ENCODE results near the gene CEP44. TPM values are rescaled to one million over a fixed set of nuclear protein-coding genes. Genes with fewer than 3 reads are reported as not detected.

CEP44 gene, protein sequence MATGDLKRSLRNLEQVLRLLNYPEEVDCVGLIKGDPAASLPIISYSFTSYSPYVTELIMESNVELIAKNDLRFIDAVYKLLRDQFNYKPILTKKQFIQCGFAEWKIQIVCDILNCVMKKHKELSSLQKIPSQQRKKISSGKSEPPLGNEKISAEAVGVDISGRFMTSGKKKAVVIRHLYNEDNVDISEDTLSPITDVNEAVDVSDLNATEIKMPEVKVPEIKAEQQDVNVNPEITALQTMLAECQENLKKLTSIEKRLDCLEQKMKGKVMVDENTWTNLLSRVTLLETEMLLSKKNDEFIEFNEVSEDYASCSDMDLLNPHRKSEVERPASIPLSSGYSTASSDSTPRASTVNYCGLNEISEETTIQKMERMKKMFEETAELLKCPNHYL
- total RNA-seq (2021; ENCODE audit: unreplicated experiment) (11.5 TPM), Bru-seq, nascent RNA (percentile 71 among the genes with signal in this experiment), BruChase-seq, experiment 1, labeled RNA remaining after a 6-hour chase (percentile 69 among the genes with signal in this experiment), BruChase-seq, experiment 2, labeled RNA remaining after a 2-hour chase (percentile 81 among the genes with signal in this experiment)
- 2.4 and 3.5 TPM in 2 replicates for polyA plus RNA-seq (2012)
- long read RNA-seq, full-length matches to known transcripts, result 4 of 18 reads
- long read RNA-seq, partial matches to known transcripts, result 7 of 18 reads
- long read RNA-seq, other reads (novel, unspliced or antisense), result 7 of 18 reads

DNA sequence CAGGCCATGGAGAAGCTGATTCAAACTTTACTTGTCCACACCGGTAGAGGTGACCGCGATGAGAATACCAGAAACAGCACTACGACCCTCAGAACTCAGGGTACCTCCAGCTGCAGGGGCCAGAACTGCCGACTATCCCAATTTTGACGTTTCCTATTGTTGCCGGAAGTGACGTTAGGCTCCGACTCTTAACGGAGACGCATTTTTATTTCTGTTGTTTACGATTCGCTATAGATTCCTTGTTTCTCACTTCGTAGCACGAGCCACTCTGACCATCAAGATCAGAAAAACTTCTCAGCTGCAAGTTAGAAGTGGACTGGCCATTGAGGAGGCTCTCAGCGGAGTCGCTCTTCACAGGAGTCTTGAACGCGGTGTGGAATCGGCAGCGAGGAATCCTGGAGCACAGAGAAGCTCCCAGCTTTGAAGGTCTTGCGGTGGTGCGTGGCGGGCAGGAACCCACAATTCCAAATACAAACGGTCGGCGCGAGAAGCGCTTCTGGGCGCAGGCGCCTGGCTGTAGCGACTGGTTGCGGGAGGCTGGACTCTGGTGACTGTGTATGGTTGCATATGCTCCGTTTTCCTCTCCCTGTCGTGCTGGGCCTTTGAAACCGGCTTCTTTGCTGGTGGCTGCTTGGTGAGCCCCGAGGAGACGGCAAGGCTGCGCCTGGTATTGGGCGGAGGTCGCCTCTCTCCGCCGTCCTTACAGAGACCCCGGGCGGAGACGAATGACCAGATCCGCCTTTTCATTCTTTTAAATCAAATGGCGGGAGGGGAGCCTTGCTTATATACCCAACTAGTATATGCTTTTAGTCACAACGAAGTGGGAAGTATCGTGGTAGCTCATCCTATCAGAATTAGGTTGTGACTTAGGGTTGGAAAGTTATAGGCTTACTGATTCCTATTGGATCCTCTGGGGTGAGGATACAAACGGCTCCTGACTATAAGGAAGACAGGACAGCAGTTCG, at the start of gene CEP44, which contains the start of gene FBXO8:
Gene CEP44 (plus strand): TSS at position 405 of the 965 bp plus-strand sequence. CDS start 15,211 bp downstream, outside the sequence.
Gene FBXO8 (minus strand): TSS at position 161 of the 965 bp plus-strand sequence. CDS start 20,575 bp downstream, outside the sequence.
- Histone ChIP-seq H3K27me3 (ENCODE audit: insufficient read depth, low read length) (no peaks in the 10 kb centered on the region), H3K9me2 (ENCODE audit: insufficient read depth) (no peaks in the 10 kb centered on the region), H3K79me2 (ENCODE audit: insufficient read depth, low read length) (peaks cover 34% of the 10 kb centered on the region), H3K9me3 (ENCODE audit: control insufficient read depth in 1 of 2, insufficient read depth in 1 of 2, low read depth in 1 of 2, low read length in 2 of 2) (no peaks in the 10 kb centered on the region), H4K20me1 (ENCODE audit: insufficient read depth) (no peaks in the 10 kb centered on the region), H3K9ac (ENCODE audit: low read length) (peak within 1 kb of the TSS; percentile 88), H3K4me3 (replicated peaks in 1 of 2; ENCODE audit: low read depth in 1 of 2, low read length in 2 of 2) (peak within 1 kb of the TSS; percentile 82 to 91), H3K4me1 (ENCODE audit: control insufficient read depth in 1 of 2, insufficient read depth in 2 of 2, low read length in 2 of 2) (peaks cover 0 to 13% of the 10 kb centered on the region in 2 experiments; a peak in 2 of 4 replicates), H3K36me3 (ENCODE audit: control insufficient read depth in 1 of 2, insufficient read depth in 2 of 2, low read length in 2 of 2) (no peaks in the 10 kb centered on the region), H3K27ac (ENCODE audit: low read depth, low read length) (peak within 1 kb of the TSS; percentile 84), H2AFZ (ENCODE audit: low read depth, low read length, poor library complexity, severe bottlenecking) (peak within 1 kb of the TSS; percentile 92), H3K4me2 (ENCODE audit: low read length) (peak within 1 kb of the TSS; percentile 85)
- BruUV-seq (replicated peaks), result TSS peak; percentile 48
- ChIA-PET RAD21 (ENCODE audit: low non-redundant PET in 1 of 2, low total read pairs in 2 of 2, uncharacterized antibody in 2 of 2, unreplicated experiment in 2 of 2) (interaction anchor here in 1 of 2 experiments (1.2 kb wide), 1 partner anchor 74 kb away, joined by 3 read pairs; no protein-coding TSS in a partner anchor), CTCF (interaction anchor here (0.5 kb wide), 1 partner anchor 914 kb away, joined by 4 read pairs; no protein-coding TSS in a partner anchor), POLR2A (interaction anchor here (0.7 kb wide), 1 partner anchor 69 kb away, joined by 3 read pairs; no protein-coding TSS in a partner anchor)
- peak; percentile 74 for ATAC-seq
- peak; percentile 72 for DNase-seq (ENCODE audit: low read depth, low spot score)
- intact Hi-C loops (cut with micrococcal nuclease), result no loop called here
- TF ChIP-seq SP1 (IDR thresholded peaks at IDR 0.05; ENCODE audit: low read depth), result peak; percentile 21
- TF ChIP-seq, protein P1, sequence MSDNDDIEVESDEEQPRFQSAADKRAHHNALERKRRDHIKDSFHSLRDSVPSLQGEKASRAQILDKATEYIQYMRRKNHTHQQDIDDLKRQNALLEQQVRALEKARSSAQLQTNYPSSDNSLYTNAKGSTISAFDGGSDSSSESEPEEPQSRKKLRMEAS (IDR thresholded peaks at IDR 0.05), result peak; percentile 79
- TF ChIP-seq ELF1 (IDR thresholded peaks at IDR 0.05; ENCODE audit: borderline replicate concordance, low read depth), result peak; percentile 79
- TF ChIP-seq YY1 (IDR thresholded peaks at IDR 0.05; ENCODE audit: extremely low read depth, insufficient replicate concordance, low read depth, low read length), result peak; percentile 6
- peak; percentile 65 for TF ChIP-seq POLR2A (IDR thresholded peaks at IDR 0.05; ENCODE audit: borderline replicate concordance, extremely low read depth, insufficient read depth, insufficient read length)
- TF ChIP-seq, protein P2, sequence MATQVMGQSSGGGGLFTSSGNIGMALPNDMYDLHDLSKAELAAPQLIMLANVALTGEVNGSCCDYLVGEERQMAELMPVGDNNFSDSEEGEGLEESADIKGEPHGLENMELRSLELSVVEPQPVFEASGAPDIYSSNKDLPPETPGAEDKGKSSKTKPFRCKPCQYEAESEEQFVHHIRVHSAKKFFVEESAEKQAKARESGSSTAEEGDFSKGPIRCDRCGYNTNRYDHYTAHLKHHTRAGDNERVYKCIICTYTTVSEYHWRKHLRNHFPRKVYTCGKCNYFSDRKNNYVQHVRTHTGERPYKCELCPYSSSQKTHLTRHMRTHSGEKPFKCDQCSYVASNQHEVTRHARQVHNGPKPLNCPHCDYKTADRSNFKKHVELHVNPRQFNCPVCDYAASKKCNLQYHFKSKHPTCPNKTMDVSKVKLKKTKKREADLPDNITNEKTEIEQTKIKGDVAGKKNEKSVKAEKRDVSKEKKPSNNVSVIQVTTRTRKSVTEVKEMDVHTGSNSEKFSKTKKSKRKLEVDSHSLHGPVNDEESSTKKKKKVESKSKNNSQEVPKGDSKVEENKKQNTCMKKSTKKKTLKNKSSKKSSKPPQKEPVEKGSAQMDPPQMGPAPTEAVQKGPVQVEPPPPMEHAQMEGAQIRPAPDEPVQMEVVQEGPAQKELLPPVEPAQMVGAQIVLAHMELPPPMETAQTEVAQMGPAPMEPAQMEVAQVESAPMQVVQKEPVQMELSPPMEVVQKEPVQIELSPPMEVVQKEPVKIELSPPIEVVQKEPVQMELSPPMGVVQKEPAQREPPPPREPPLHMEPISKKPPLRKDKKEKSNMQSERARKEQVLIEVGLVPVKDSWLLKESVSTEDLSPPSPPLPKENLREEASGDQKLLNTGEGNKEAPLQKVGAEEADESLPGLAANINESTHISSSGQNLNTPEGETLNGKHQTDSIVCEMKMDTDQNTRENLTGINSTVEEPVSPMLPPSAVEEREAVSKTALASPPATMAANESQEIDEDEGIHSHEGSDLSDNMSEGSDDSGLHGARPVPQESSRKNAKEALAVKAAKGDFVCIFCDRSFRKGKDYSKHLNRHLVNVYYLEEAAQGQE (IDR thresholded peaks at IDR 0.05; ENCODE audit: low read depth), result no peak
- TF ChIP-seq POLR2AphosphoS5 (IDR thresholded peaks at IDR 0.05; ENCODE audit: low read depth, low read length), result peak; percentile 68
- TF ChIP-seq SRF (IDR thresholded peaks at IDR 0.05; ENCODE audit: low read depth), result peak; percentile 35; the same call in 1 of the 2 replicates
- TF ChIP-seq CEBPB (IDR thresholded peaks at IDR 0.05; ENCODE audit: low read depth), result no peak; the same call in 1 of the 2 replicates
- TF ChIP-seq SIN3A (IDR thresholded peaks at IDR 0.05; ENCODE audit: low read depth), result peak; percentile 67; the same call in 1 of the 2 replicates
- no peak for TF ChIP-seq ZFX (IDR thresholded peaks at IDR 0.05)
- no peak; the same call in 1 of the 2 replicates for TF ChIP-seq JUND (IDR thresholded peaks at IDR 0.05)
- TF ChIP-seq TCF7L2 (IDR thresholded peaks at IDR 0.05; ENCODE audit: borderline replicate concordance, extremely low read depth, insufficient read depth, insufficient read length), result peak; percentile 96
